ENCODE results near the gene DENND2C.

Gene DENND2C

DNA sequence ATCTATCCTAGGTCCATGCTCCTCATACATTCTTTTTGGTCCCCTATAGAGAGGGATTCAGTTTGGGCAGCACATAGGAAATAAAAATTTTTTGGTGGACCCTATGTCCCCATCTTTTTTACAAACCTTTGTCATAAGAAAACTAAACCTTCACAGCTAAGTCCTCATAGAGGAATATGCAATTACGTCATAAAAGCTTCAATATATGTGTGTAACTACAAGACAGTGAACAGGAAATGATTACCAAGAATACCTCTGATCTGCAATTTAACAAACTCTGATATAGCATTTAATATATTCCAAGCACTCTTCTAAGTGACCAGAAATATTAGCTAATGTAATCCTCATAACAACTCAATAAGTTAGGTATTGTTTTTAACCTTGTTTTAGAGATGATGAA lies 6.3 kb upstream of the DENND2C start:
- DNase-seq (ENCODE audit: low spot score), result no peak

DNA sequence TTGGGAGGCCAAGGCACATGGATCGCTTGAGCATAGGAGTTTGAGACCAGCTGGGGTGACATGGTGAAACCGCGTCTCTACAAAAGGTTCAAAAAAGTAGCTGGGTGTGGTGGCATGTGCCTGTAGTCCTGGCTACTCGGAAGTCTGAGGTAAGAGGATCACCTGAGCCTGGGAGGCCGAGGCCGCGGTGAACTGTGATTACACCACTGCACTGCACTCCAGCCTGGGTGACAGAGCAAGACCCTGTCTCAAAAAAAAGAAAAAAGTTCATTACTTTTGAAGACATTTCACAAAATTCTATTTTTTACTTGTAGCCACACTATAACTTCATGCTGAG lies 2.1 kb upstream of the DENND2C start:
- no peak for DNase-seq (ENCODE audit: low spot score)

DNA sequence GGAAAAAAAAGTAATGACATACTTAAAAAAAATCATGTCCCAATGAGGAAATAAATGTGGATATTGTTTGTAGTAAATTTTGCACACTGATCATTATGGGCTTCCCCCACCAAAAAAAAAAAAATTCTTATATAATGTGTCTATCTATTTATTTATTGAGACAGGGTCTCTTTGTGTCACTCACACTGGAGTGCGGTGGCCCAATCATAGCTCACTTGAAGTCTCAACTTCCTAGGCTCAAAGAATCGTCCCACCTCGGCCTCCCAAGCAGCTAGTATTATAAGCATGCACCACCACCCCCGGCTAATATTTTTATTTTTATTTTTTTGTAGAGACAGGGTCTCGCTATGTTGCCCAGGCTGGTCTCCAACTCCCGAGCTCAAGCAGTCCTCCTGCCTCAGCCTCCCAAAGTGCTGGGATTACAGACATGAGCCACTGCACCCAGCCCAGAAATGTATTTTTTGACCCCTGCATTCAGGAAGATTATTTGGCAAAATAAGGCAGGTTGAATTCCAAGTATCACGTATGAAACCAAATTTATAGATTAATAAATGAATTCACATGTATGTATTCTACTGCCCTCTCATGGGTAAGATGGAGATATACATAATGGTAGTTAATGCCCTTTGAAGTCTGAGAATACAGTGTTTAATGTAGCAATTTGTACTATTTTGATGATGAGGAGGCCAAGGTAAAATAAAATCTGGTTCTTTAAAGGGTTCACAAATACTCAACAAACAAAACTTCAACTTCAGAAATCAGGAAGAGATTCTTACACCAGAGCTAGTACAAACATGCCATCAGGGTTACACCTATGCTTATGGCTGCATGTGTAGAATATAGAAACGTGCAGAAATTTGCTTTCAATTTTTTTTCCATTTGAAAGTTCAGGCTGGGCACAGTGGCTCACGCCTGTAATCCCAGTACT lies 1.4 kb upstream of the DENND2C start:
- DNase-seq (ENCODE audit: low spot score), result peak; percentile 29

DNA sequence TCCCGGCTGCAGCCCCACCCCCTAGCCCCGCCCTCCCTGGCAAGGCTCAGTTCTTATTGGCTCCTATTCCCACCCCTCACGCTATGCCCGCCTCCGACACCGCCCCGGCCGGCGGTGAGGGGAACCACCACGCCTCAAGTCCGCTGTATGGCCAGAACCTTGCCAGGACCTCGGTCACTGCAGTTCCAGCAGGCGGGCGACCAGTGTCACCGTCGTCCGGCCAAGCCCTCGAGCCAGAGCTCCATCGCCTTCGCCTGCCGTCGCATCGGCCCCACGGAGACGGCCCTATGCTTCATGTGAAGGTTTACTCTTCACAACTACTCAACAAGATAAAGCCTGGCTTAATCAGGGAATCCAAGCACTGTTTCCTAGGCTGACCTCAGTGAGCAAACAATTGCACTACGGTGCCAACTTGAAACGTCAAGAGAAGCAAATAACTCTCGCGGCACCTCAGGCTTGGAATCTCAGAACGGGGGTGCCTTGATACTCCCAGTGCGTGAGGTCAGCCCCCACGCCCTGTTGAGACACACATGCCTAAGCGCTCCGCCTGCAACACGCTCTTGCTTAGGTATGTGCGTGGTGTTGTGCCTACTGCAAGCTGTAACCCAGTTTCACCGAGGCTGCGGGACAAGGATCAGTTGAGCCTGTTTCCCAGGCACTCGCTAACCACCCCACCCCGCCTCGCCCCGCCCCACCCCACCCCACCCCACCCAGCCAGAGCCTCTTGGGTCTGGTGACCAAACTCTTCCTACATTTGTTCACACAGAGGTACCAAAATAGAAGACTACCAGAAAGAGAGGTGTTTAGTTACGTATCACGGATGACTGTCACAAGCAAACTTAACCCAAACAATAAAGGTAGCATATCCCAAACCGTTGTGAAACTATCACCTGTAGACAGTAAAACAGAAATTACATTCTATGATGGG lies 498 bp upstream of the DENND2C start:
- DNase-seq (ENCODE audit: low spot score), result peak; percentile 97

DNA sequence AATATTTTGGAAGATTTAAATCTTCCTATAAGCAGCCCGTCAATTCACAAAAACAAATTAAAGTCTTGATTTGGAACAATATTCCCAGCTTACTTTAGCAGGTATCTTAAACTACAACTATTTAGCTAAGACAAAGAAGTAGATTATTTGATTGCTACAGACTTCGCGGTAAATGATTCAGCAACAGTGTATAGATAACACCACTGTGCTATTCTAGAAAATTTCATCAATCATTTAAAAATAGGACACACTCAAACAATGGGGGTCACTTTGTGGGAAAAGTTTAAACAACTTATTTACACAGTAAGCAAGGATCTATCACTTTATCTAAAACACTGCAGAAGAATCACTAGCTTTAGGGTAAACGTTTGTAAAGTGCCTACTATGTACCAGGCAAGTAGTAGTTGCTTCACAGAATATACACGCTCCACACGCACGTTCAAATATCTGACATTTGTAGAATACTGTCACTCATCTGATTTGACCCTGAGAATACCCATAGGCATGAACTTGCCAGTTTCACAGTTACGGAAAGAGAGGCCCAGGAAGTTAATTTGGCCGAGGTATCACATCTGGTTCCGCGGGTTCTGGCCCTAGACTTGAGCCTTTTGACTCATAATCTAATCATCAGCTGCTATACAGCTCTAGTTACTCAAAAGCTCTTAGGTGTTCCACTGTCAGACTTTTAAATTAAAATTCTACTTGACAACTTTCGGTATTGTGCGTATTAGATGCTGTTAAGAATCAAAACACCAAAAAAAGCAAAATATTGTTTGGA lies 876 bp downstream of the DENND2C start:
- DNase-seq (ENCODE audit: low spot score), result peak; percentile 38

DNA sequence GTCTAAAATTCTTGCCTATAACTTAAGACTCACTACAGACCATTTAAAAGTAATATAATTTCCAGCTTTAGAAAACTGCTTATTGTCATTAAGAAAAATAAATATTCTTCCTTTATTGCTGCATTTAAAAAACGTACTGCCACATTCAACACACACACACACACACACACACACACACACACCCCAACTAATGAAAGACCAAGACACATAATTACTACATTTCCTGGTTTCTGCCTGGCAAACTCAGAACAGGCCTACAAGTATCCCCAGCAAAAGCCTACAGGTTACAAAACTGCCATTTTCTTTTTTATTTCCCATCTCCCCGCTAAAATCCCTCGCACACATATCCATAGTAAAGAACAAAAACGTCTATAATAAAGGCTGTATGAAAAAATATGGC lies 1.5 kb downstream of the DENND2C start:
- DNase-seq (ENCODE audit: low spot score), result no peak

DNA sequence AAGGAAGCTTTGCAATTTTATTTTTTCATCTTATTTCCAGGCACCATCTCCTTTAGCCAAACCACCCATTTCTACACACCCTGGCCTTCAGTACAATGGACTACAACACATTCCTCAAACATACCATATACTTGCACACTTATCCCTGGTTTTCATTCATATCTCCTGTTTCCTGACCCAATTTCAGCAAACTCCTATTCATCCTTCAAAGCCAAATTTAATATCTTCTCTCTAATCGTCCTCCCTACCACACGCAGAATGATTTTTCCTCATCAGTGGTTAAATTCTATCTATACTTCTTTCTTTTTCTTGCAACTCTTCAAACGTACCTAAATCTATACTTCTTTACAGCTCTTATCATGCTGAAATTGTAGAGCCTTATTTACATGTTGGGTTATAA lies 2.9 kb downstream of the DENND2C start:
- DNase-seq (ENCODE audit: low spot score), result no peak

DNA sequence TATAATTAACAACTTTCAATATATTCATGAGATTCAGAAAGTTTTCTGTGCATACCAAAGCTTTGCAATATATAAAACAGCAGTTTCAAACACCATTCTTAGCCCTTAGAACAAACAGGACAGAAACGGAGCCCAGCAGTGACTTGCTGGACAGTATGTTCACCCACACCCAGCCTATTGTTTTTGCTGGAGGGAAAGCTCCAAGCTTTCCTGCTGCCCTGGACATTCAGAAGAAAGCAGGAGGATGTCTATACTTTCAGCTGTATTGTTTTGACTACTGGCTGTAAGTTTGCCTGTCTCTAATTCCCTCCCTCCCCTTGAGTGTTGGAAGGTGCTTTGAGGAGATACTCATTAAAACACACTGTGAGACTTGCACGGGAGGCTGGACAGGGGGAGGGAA lies 9.6 kb downstream of the DENND2C start:
- no peak for DNase-seq (ENCODE audit: low spot score)

DNA sequence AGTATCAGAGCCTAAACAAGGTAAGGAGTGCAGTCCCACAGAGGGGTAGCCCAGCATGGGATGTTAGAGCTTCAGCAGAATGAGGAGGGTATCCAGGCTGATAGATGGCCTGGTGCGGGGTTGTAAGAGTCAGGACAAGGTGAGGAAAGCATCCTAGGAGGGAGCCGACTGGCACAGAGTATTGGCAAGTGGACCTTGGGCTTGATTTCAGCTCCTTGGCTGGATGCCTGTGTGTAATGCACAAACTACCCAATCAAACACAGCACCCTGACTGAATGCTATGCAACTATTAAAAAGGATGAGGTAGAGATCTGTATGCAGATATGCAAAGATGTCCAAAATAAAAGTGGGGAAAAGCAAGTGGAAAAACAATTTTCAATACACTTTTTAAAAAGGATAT lies 18.0 kb downstream of the DENND2C start:
- no peak for DNase-seq (ENCODE audit: low spot score)

DNA sequence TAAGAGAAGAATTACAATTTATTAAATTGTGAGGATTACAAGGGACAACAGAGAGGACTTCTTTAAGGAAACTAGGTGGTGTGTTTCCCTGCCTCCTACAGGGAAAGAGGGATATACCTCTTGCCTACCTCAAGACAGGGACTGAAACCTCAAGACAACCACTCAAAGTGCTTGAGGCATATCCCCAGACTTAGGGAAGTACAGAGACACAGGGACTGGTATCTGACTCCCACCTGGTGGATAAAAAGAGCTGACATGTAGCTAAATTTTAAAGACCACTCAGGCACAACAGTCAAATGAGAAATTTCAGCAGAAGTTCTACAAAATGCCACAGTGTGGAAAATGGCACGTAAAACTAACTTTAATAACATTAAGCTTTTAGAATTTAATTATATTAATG lies 21.3 kb downstream of the DENND2C start:
- no peak for DNase-seq (ENCODE audit: low spot score)

DNA sequence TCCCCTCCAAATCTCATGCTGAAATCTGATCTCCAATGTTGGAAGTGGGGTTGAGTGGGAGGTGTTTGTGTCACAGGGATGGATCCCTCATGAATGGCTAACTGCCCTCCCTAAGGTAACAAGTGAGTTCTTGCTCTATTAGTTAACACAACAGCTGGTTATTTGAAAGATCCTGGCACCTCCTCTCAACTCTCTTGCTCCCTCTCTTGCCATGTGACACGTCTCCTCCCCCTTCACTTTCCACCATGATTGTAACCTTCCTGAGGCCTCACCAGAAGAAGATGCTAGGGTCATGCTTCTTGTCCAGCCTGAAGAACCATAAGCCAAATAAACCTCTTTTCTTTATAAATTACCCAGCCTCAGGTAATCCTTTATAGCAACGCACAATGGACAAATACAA lies 28.5 kb downstream of the DENND2C start:
- no peak for DNase-seq (ENCODE audit: low spot score)

DNA sequence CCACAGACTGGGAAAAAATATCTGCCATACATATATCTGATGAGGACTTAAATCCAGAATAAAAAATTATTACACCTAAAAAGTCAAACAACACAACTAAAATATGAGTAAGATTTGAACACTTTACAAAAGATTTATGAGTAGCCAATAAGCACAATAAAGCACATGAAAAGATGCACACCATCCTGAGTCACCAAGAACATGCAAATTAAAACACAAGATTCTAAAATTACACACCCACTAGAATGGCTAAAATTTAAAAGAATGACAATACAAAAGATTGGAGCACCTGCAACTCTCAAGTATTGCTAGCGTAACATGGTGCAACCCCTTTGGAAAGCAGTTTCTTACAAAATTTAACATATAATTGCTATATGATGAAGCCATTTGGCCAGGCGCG lies 30.9 kb downstream of the DENND2C start:
- DNase-seq (ENCODE audit: low spot score), result no peak

DNA sequence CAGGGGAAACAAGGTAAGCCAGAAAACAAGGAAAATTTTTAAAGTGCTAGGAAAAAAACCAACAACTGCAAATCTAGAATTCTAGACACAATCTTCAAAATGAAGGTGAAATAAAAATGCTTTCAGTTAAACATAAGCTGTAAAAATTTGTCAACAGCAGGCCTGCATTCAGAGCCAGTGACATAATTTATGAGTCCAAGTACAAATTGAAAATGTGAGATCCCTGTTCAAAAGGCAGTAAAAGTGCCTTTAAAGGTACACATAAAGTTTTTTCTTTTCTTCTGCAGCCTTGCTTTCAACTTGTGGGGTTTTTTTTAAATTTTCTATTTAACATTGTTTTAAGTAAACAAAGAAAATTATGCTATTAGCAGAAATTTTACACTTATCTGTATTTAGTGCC lies 37.4 kb downstream of the DENND2C start:
- no peak for DNase-seq (ENCODE audit: low spot score)

DNA sequence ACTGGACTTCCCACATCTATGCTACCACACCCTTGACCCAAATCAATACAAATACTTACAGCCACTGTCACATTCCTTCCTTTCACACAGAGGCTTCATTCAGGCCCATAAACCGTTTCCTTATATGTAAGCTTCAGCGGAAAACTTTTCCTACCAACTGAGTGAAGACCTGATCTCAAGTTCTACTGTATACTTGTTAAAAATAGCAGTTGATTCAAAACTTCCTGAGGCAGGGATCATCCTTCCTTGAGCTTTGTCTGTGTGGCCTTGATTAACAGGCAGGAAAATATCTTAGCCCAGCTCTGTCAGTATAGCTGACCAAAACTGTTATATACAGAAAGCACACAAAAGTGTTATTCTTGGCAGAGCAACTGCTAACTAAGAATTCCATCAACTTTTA lies 42.7 kb downstream of the DENND2C start:
- no peak for DNase-seq (ENCODE audit: low spot score)

DNA sequence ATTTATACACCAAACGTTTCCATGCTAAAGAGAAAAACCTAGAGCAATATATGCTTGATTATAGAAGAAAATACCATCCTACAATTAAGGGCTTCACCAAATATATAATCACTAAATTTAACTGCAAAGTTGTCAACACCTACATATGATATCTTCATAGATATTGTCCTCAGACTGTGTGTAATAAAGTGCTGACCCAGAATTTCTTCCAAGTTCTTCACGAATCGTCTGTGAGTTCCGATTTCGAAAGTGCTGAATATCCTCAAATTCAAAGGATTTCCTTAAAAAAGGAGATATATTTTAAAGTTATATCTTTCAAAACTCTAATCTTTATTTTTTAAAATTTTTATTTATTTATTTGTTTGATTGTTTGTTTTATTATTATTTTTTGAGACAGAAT lies 46.5 kb downstream of the DENND2C start:
- DNase-seq (ENCODE audit: low spot score), result no peak

DNA sequence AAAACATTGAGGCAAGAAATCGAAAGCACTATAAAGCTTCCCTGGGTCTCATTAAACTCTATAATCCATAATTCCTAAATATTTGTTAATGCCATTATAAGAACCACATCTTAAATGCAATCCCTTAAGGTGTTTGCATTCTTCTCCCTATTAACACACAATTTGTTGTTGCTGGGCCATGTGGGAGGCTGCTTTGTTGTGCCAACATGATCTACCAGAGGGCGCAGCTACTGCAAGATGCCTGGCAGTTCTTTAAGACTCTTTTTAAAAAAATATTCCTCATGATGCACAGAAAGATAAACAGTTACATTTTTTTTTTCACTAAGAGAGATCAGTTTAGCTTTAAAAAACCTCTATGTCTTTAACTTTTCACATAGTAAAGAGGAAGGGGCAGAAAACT lies 49.4 kb downstream of the DENND2C start:
- no peak for DNase-seq (ENCODE audit: low spot score)

DNA sequence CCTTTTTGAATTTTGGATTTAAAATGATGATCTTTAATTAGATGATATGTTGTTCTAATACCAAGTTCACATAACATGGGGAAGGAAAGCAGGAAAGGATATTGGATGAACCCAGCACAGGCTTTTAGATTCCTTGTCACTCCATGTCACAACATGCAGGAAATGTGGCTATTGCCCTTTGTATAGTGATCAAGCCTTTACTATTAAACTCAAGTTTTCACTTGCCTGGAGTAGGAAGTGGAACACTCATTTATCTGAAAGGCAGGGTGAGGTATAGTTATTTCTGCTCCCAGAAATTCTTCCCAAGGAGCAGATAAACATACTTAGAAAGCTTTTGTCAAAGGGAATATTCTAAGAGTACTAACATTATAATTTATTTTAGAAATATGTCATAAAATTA lies 51.2 kb downstream of the DENND2C start:
- no peak for DNase-seq (ENCODE audit: low spot score)

DNA sequence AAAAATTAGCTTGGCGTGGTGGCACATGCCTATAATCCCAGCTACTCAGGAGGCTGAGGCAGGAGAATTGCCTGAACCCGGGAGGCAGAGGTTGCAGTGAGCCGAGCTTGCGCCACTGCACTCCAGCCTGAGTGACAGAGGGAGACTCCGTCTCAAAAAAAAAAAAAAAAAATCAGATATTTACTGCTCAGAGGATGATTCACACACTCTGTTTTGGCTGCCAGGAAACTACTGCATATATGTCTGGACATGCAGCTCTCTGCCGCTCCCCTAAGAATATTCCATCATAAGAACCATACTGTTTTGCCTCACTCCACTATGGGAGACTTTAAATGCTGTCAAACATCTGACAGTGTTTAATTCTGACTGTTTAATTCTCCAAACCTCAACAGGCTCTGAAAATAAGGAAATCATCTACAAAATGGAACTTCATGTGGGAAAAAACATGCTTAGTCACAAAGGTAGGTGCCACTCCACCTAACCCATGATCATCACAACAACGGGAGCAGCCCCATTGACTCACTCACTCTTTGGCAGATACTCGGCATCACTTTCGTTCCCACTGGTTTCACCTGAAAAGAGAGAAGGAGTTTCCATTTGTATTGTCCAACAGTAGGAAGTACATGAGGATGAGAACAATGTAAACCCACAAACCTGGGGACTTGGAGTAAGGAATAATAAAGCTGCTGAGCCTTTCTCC lies 59.2 kb downstream of the DENND2C start:
- DNase-seq (ENCODE audit: low spot score), result no peak

DNA sequence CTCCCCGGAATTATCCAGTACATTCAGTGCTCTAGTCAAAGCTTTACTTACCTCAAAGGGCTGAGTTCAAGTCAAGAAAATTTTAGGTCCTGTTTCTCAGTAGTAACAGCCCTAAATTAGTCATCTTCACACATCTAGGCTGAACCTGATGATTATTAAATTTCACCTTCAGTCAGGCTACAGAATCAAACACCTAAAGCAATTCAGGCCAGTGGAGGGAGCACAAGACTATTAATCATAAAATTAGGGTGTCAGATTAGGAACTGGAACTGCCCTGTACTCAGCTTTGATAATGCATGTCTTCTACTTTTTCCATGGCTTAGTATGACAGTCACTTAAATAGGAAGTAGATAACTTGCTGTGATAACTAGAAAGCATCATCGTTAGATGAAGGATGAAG lies 60.0 kb downstream of the DENND2C start:
- no peak for DNase-seq (ENCODE audit: low spot score)

DNA sequence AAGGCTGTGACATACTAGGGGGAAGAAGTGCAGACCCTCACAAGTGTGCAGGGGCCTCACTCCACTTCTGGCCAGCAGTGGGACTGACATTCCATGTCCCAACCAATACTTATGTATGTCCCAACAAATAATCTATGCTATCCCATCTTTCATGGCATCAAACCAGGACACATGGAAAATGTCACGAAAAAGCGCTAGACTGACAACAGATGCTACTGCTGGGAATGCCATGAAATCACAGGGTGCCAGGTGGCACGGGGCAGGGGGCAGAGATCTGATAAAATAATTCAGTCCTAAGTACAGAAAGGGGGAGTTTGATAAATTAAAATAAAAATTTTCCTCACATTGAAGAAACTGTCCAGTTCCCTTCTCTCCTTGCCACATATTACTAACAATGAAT lies 60.8 kb downstream of the DENND2C start:
- DNase-seq (ENCODE audit: low spot score), result no peak

DNA sequence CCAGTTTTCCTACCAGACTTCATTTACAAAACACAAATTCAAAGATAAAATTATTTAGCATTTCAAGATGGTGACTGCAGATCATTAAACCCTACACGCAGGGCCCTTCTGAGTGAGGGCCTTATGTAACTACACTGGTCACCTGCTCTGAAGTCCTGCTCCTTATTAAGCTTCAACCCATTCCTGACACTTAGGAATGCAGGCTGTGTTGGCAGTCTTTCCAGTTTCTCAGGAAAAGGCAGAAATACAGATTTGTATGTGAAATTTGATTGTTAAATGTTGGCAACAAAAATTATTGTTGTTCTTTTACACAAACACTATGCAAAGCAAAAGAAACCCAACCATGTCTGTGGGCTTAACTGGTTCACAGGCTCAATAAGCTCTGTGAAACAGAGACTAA lies 62.6 kb downstream of the DENND2C start:
- no peak for DNase-seq (ENCODE audit: low spot score)

DNA sequence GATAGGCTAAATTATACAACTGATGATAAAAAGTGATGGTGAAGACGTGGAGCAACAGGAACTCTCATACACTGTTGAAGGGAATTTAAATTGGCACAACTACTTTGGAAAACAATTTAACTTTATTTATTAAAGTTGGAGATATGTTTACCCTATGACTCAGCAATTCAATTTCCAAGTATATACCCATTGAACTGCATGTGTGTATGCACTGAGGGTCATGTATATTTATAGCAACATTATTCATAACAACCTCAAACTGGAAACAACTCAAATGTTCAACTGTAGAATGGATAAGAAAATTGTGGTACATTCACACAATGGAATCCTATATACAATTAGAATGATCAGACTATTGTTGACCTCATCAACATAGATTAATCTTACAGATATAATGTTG lies 71.9 kb downstream of the DENND2C start:
- no peak for DNase-seq (ENCODE audit: low spot score)
